Fibroblast of peridontal ligament (primary cell): Measurements from ENCODE around the gene PCID2.
"Not testable (repeated sequence)": the region's sequence is repeated elsewhere in the genome, so short reads cannot be mapped to it uniquely, and the experiment has no call there.

Experiments
- DNase-seq: peaks from one replicate; pipeline ENCODE4 v3.0.0-alpha.2; 2010; ENCODE audit errors: extremely low read depth

PCID2 gene

DNA sequence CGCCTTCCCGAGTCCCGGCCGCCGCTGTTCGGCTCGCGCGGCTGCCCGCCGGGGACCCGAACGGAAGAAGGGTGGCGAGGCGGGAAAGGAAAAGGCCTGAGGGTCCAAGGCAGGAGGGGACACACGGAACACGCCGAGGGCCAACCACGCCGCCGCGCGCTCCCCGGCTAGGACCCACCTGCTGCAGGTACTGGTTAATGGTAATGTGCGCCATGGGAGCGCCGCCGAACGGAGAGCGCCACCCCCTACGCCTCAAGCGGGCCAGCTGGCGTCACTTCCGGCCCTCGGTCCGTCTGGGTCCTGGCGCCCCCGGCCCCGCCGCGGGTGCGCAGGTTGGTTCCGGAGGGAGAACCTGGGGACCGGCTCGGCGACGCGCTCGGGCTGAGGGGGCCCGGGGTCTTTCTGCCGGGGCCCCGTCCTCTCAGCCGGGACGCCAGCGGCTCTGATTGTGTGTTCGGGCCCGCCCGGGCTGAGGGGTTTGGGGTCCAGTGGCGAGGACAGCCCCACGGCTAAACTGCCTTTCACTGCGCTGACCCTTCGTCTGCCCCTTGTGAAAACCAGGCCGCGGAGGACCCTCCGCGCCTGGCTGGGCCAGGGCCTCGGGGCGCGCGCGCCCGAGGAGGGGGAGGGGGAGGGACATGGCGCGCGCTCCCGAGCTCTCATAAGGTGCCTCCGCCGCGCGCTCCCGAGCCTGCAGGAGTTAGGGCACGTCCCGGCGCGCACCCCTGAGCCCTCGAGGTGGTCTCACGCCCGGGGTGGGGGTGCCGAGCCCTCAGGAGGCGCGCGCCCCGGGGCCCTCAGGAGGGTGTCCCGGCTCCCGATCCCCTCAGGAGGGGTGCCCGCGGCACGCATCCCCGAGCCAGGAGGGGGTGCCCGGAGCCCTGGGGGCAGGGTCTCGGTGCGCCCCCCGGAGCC lies at the start of gene PCID2:
TSS of gene PCID2 (minus strand) at position 249 of the 915 bp plus-strand sequence. CDS start at position 214, 35 bp downstream.
- peak; percentile 81 for DNase-seq

DNA sequence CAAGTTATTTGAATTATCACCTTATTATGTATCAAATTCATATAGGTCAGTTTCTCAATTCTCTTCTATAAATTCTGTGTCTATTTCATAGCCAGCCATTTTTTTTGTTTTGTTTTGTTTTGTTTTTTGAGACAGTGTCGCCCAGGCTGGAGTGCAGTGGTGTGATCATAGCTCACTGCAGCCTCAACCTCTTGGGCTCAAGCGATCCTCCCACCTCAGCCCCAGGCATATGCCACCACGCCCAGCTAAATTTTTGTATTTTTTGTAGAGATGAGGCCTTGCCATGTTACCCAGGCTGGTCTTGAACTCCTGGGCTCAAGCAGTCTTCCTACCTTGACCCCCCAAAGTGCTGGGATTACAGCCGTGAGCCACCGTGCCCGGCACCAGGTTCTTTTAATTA lies 49.4 kb upstream of the PCID2 start:
- DNase-seq = not testable (repeated sequence)

DNA sequence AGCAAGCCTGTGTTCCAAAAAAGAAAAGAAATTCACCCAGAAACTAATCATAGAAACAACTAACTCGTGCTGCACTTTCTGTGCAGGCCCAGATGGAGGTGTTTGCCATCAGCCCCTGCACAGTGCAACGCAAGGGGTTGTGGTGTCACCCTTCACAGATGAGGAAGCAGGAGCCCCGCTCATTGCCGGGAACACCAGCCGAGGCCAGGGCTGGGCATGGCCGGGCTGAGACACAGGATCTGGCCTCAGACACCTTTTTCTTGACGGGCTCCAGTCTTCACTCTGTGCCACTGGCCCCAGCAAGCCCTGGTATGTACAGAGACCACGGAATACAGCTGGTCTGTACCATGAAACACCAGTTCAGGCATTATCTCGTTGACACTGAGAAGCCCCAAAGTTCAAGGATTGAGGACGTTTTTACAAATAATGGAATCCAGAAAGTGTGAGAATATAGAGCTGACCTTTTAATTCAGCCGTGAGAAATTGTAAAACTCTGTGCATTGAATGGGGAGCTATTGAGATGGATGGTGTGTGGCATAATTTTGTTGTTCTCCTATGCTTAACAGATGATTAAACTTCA lies 44.1 kb upstream of the PCID2 start:
- no peak for DNase-seq

GRCh38 chr13:113245849-113246796 lies 37.7 kb upstream of the PCID2 start:
- no peak for DNase-seq

- DNase-seq = no peak
Measured at GRCh38 chr13:113243847-113244246, 35.4 kb upstream of the PCID2 start.

DNA sequence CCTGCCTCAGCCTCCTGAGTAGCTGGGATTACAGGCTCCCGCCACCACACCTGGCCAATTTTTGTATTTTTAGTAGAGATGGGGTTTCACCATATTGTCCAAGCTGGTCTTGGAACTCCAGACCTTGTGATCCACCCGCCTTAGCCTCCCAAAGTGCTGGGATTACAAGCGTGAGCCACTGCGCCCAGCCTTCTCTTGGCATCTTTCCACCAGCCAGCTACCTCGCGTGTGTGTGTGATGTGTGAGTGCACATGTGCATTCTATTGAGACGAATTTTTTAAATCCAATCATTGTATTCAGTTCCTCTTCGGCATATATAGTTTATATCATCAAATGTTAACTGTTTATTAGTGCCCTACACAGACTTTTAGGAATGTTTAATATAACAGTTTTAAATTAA lies 33.2 kb upstream of the PCID2 start:
- DNase-seq = not testable (repeated sequence)

- DNase-seq = no peak
Measured at GRCh38 chr13:113239986-113240385, 31.5 kb upstream of the PCID2 start.

DNA sequence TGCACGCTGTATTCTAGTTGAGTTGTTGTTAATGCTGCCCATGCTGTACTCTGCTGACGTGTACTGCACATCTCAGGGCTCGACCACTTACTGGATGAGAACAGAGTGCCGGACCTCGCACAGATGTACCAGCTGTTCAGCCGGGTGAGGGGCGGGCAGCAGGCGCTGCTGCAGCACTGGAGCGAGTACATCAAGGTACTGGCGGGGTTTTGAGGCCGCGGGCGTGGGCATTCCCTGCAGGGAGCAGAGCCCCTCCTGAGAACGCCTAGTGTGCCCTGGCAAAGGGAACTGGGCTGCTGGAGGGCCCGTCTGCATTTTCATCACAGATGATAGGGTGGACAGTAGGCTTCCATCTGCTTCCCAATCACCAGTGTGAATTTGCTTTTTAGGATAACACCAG lies 30.9 kb upstream of the PCID2 start:
- DNase-seq = no peak

DNA sequence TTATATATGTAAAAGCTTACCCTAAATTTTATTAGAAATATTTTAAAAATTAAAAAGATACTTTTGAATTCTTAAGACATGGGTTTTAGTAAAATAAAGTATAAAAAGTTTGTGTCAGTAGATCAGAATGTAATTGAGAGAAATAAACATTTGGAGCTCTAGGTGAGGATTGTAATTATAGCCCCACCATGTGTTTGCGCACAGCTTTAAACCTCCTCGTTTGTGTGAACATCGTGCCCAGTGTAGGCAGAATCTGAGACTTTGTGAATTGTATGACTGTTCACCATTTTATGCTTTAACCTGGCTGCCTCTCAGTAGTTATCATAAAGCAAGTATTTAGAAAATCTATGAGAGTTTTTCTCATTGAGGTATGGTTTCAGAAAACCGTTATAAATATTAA lies 30.1 kb upstream of the PCID2 start:
- DNase-seq = peak; percentile 43

GRCh38 chr13:113233101-113233500 lies 24.6 kb upstream of the PCID2 start:
- DNase-seq = no peak

DNA sequence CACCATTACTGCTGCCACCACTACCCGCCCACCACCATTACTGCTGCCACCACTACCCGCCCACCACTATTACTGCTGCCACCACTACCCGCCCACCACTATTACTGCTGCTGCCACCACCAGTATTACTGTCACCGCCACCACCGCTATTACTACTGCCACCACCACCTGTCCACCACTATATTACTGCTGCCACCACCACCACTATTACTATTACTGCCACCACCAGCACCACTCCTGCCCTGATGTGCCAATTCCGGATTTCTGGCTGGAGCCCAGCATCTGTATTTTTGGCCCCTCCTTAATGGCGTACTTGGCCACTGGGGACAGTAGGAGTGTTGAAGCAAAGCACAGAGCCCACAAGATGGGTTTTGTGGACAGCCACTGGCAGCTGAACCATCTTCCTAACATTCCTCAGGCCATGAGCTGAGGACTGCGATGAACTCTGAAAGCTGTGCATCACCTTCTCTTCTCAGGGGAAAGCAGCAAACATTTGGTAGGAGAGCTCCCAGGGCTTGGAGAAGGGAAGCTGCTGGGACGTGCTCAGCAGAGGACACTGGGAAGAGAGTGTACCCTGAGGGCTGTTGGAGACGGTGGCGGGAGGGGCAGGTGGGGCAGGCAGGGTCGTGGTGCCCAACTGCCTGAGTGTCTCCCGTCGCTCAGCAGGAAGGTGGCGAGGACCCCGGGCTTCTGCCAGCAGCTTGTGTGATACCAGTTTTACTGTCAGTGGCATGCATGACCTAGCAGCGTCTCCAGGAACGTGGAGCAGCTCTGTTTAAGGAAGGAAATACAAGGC lies 23.9 kb upstream of the PCID2 start:
- no peak for DNase-seq

DNA sequence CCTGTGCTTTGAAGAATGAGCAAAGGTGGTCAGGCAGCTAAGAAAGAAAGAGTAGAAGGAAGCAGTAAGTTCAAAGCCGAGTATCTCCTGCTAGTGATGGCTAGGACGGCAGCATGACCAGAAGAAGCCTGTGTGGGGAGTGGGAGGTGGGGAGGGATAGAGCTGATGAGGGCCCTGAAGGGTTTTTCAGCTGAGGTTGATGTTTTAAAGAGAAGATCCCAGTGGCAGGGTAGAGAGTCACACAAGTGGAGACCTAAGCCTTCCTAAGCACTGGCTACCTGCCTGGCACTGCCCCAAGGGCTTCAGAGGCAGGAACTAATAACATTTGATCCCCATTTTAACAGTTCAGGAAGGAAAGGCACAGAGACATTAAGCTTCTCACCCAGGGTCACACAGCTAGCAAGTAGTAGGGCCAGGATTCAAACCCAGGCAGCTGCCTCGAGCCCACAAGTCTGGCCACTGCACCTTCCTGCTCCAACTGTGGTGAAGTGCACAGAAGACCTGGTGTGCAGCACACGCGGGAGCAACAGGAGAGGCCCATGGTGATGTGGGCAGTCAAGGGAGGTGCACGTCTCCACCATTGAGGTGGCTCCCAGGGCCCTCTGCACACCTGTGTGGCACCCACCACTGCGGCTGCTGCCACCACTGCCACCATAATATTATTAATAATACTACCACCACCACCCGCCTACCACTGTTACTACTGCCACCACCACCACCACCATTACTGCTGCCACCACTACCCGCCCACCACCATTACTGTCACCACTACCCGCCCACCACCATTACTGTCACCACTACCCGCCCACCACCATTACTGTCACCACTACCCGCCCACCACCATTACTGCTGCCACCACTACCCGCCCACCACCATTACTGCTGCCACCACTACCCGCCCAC lies 23.1 kb upstream of the PCID2 start:
- no peak for DNase-seq

GRCh38 chr13:113229791-113230190 lies 21.3 kb upstream of the PCID2 start:
- no peak for DNase-seq

DNA sequence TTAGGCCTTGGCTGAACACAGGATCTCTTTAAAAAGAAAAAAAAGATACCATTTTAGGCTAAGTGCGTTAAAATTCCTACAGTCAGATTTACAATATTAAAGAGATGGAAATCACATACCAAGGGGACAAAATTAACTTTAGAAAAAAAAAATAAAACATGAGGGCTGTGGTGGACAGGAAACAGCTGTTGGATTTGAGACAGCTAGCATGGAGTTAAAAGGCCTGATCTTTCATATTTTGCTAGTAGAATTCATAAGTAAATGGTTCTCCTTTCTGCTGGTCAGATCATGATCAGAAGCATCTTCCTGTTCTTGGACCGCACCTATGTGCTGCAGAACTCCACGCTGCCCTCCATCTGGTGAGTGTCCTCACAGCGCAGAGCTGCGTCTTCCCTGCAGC lies 20.7 kb upstream of the PCID2 start:
- no peak for DNase-seq

DNA sequence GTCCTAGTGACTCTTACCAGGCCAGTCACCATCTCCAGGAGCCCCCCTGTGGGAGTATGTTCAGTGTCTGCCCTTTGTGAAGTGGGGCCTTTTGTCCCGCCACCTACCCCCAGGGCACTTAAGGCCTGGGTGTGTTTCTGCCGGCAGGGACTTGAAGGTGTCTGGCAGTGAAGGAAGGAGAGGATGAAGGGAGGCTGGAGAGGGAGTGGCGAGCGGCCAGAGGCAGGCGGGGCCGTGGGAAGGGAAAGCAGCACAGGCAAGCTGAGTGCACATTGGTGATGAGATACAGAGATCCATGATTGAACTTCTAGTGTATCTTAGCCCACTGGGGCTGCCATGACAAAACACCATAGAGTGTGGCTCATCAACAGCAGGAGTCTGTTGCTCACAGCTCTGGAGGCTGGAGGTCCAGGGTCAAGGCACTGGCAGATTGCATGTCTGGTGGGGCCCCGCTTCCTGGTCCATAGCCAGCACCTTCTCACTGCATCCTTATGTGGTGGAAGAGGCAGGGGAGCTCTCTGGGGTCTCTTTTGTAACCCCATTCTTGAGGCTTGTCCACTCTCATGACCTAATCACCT lies 18.5 kb upstream of the PCID2 start:
- DNase-seq = no peak

DNA sequence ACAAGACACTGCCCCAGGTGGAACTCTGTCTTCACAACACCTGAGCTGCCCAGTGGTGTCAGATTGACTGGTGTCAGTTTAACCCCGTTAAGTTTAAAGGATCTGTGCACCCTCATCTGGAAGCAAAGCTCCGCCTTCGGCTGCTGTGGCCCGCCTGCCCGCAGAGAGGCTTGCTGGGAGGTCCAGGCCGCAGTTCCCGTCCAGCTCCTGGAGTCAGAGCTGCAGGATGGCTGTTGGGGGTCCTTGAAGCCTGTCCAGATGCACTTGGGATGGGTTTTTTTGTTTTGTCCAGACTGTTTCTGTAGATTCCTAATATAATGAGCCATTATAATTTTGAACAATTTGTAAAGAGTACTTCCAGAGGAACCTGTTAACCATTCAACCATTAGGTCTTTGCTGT lies 17.0 kb upstream of the PCID2 start:
- DNase-seq = no peak

DNA sequence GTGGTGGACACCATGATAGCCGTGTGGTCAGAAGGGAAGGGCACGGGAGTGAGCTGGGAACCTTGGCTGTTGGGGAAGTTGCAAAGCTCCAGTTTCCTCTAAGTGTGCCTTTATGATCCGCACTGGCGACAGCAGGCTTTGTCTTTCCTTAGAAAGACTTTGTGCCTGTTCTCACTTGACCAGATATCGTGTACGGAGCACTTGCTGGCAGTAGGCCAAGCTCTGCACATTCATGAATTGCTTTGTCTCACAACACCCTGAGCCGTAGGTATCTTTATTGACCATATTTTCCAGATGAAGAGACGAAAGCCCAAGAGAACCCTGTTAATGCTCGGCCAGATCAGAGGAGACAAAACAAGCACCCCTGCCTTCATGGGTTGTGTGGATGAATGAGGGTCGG lies 16.0 kb upstream of the PCID2 start:
- no peak for DNase-seq

- DNase-seq = no peak
Measured at GRCh38 chr13:113223070-113223469, 14.6 kb upstream of the PCID2 start.

GRCh38 chr13:113220877-113221276 lies 12.4 kb upstream of the PCID2 start:
- DNase-seq = no peak

GRCh38 chr13:113220141-113220598 lies 11.7 kb upstream of the PCID2 start:
- DNase-seq = no peak
